ENCODE measurements around the gene HDAC3.
A peak's percentile ranks its signal among the peaks of the same experiment; 100 is the strongest.
"Not testable (repeated sequence)": the region's sequence is repeated elsewhere in the genome, so short reads cannot be mapped to it uniquely, and the experiment has no call there.

The HDAC3 gene

GRCh38 chr5:141617682-141618029 is 19.0 kb downstream of the HDAC3 start:
- in situ Hi-C loops (cut with HindIII; ENCODE audit: low sequenced_read_pairs) = no loop called here
- TF ChIP-seq, protein P1, sequence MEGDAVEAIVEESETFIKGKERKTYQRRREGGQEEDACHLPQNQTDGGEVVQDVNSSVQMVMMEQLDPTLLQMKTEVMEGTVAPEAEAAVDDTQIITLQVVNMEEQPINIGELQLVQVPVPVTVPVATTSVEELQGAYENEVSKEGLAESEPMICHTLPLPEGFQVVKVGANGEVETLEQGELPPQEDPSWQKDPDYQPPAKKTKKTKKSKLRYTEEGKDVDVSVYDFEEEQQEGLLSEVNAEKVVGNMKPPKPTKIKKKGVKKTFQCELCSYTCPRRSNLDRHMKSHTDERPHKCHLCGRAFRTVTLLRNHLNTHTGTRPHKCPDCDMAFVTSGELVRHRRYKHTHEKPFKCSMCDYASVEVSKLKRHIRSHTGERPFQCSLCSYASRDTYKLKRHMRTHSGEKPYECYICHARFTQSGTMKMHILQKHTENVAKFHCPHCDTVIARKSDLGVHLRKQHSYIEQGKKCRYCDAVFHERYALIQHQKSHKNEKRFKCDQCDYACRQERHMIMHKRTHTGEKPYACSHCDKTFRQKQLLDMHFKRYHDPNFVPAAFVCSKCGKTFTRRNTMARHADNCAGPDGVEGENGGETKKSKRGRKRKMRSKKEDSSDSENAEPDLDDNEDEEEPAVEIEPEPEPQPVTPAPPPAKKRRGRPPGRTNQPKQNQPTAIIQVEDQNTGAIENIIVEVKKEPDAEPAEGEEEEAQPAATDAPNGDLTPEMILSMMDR (IDR thresholded peaks at IDR 0.05; ENCODE audit: low read depth, low read length) = no peak
- peak; percentile 19 for DNase-seq (ENCODE audit: low read depth, low spot score)
- H3K4me3 ChIP-seq (ENCODE audit: low read depth, low read length) = peak overlapping the region; percentile 84

- no peak for DNase-seq (ENCODE audit: low read depth, low spot score)
- TF ChIP-seq, protein P1 (IDR thresholded peaks at IDR 0.05; ENCODE audit: low read depth, low read length) = no peak
- H3K4me3 ChIP-seq (ENCODE audit: low read depth, low read length) = no peak overlapping the region
- in situ Hi-C loops (cut with HindIII; ENCODE audit: low sequenced_read_pairs) = no loop called here
Measured at GRCh38 chr5:141617128-141617527, 19.5 kb downstream of the HDAC3 start.

DNA sequence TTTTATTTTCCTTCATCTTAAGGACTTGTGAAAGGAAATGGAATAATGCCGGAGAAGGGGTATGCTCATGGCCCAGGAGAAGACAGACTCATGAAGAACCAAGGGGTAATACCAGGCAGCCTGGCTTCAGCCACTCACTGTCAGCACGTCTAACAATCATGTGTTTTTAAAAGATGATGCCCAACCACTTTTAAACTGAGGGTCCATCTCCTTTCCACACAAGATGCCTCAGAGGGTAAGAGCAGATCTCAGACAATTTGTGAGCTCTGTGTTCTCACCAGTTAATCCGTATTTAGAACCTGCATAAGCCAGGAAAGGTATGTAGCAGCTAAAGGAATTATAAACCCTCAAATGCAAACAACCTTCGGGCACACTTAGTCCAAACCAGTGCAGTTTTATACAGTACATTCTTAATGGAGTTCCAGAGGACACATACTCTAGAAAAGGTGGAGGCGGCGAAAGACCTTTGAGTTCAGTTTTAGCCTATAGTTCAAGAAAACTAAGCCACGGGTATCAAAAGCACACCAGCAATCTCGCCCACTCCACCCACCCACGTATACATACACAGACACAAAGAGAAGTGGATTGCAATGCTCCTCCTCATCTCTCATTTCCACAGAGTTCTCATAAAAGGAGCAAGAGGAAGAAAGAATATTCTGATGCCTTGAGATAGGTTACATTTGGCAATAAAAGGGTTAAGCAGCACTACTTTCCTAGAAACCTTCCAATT is 20.5 kb downstream of the HDAC3 start:
- in situ Hi-C loops (cut with HindIII; ENCODE audit: low sequenced_read_pairs) = no loop called here
- H3K4me3 ChIP-seq (ENCODE audit: low read depth, low read length) = no peak overlapping the region
- no peak for DNase-seq (ENCODE audit: low read depth, low spot score)
- TF ChIP-seq, protein P1 (IDR thresholded peaks at IDR 0.05; ENCODE audit: low read depth, low read length) = no peak

DNA sequence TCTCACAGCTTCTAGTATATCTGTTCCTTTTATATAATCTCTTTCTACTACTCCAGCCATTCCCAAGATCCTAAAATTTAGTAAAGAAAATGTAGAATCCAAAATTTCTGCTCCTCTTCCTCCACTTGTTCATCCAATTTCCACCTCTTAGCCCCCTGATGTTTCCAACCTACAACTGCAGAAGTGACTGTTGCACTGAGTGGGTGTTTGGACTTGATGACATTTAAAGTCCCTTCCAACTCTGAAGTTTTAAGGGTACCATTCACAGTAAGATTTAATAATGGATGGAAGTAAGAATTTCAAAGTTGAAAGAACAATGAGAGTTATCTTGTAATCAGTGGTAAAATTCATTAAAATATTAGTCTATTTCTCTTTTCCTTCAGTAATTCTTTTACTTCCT is 23.3 kb downstream of the HDAC3 start:
- H3K4me3 ChIP-seq (ENCODE audit: low read depth, low read length) = no peak overlapping the region
- DNase-seq (ENCODE audit: low read depth, low spot score) = no peak
- TF ChIP-seq, protein P1 (IDR thresholded peaks at IDR 0.05; ENCODE audit: low read depth, low read length) = no peak
- in situ Hi-C loops (cut with HindIII; ENCODE audit: low sequenced_read_pairs) = no loop called here

- in situ Hi-C loops (cut with HindIII; ENCODE audit: low sequenced_read_pairs) = no loop called here
- TF ChIP-seq, protein P1 (IDR thresholded peaks at IDR 0.05; ENCODE audit: low read depth, low read length) = no peak
- H3K4me3 ChIP-seq (ENCODE audit: low read depth, low read length) = no peak overlapping the region
- no peak for DNase-seq (ENCODE audit: low read depth, low spot score)
Measured at GRCh38 chr5:141611289-141611688, 25.4 kb downstream of the HDAC3 start.

DNA sequence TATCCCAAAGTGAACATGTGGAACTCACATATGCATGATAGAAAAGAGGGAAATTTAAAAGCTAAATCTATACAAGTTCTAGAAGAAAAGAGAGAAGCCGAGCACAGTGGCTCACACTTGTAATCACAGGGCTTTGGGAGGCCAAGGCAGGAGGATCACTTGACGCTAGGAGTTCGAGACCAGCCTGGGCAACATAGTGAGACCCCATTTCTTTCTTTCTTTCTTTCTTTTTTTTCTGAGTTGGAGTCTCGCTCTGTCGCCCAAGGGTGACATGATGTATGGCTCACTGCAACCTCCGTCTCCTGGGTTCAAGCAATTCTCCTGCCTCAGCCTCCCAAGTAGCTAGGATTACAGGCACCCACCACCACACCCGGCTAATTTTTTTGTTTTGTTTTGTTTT is 26.7 kb downstream of the HDAC3 start:
- DNase-seq (ENCODE audit: low read depth, low spot score); H3K4me3 ChIP-seq (ENCODE audit: low read depth, low read length); in situ Hi-C loops (cut with HindIII; ENCODE audit: low sequenced_read_pairs): not testable (repeated sequence)

- TF ChIP-seq, protein P1 (IDR thresholded peaks at IDR 0.05; ENCODE audit: low read depth, low read length) = no peak
- in situ Hi-C loops (cut with HindIII; ENCODE audit: low sequenced_read_pairs) = no loop called here
- no peak for DNase-seq (ENCODE audit: low read depth, low spot score)
- no peak overlapping the region for H3K4me3 ChIP-seq (ENCODE audit: low read depth, low read length)
Measured at GRCh38 chr5:141609044-141609443, 27.6 kb downstream of the HDAC3 start.

Data from astrocyte of the spinal cord (primary cell).